Activated CD4-positive, alpha-beta T cell treated with anti-CD3 and anti-CD28 coated beads, Interleukin-2, Interleukin-4, amounts not matched to agents 100 ng/mL and 50 ng/mL, durations not matched to agents 16 hours and 8 hours (primary cell): ENCODE results near the gene E2F3.
"Not testable (repeated sequence)": the region's sequence is repeated elsewhere in the genome, so short reads cannot be mapped to it uniquely, and the experiment has no call there.

ENCODE experiments used
- DNase-seq: peaks from one replicate; pipeline ENCODE4 v3.0.0-alpha.2; 2020; ENCODE audit warnings: low spot score

The E2F3 gene

DNA sequence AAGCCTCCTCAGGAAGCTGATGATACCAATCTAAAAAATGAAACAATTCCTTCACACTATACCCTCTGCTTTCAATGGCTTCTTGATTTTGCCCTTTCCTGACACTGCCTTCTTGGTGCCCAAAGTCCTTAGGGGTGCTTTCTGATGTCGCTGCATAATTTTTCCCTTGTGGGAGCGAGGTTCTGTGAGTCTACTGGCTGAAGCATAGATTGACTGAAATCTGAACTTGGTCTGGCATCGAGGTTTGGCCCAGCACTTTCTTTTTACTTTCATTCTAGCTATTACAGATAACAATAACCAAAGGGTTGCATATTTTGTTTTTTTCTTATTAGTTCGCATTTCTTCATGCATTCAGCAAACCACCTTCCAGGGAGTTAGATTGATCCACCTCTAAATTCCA is 65.8 kb downstream of the E2F3 start:
- peak; percentile 27 for DNase-seq

DNA sequence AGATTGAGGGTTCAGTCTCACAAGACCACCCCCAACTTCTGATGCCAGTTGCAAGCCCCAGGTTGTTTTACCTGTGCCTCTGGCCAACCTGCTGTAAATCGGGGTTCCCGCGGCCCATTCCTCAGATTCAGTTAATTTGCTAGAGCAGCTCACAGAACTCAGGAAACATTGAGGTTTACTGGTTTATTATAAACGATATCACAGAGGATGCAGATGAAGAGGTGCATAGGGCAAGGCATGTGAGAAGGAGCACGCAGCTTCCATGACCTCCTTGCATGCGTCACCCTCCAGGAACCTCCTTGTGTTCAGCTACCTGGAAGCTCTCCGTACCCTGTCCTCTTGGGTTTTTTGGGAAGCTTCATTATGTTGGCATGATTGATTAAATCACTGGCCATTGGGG is 66.5 kb downstream of the E2F3 start:
- DNase-seq = no peak

DNA sequence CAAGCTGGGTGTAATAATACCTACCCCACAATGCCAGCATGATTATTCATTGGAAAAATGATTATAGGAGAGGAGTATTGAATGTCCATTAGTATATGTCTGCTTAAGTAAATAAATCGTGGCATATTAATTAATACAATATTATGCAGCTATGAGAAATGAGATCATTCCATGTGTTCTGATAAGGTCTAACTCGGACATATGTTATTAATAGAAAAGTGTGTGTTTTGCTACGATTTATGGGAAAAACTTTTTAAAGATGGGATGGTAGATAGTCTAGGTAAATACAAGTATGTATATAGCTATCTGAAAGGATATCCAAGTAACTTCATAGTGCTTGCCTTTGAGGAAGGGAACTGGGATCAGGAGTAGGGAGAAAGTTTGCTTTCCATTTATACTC is 71.1 kb downstream of the E2F3 start:
- no peak for DNase-seq

DNA sequence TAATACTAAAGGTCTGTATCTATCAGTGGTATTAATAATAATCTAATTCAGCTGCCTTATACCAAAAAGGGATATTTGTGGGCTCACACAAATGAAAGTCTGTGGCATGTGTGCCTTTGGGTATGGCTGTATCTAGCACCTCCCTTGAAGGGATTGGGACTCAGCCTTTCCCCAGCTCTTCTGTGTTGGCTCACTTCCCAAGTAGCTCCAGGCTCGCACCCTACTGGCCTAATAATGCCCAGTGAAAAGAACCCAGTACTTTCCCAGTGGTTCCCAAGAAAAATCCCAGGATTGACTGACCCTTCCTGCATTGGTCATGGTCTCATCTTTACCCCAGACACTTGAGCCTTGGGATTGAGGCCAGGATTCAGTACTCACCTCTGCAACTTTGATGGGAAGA is 71.8 kb downstream of the E2F3 start:
- DNase-seq = no peak

- no peak for DNase-seq
These were observed 73.3 kb downstream of the E2F3 start for GRCh38 chr6:20474874-20475542.

- no peak for DNase-seq
These were observed 74.9 kb downstream of the E2F3 start for GRCh38 chr6:20476501-20477043.

DNA sequence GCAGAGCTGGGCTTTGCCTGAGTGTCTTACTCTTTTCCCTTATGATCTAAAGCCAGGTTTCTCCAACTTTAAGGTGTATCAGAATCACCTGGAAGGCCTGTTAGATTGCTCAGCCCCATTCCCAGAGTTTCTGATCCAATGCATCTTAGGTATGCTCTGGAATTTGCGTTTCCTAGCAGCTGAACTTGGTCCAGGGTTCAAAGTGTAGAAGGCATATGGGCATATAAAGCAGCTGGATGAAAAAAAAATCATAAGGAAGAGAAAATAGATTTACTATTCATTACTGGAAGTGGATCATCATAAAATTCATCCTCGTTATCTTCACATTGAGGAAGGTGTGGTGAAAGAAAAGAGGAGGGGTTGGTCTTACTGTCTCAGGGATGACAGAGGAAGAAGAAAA is 75.8 kb downstream of the E2F3 start:
- no peak for DNase-seq

GRCh38 chr6:20479060-20479459 is 77.4 kb downstream of the E2F3 start:
- DNase-seq = no peak

- no peak for DNase-seq
These were observed 77.8 kb downstream of the E2F3 start for GRCh38 chr6:20479526-20479925.

- DNase-seq = no peak
These were observed 79.6 kb downstream of the E2F3 start for GRCh38 chr6:20481281-20481680.

- no peak for DNase-seq
These were observed 82.3 kb downstream of the E2F3 start for GRCh38 chr6:20483887-20484497.

- no peak for DNase-seq
These were observed 85.0 kb downstream of the E2F3 start for GRCh38 chr6:20486641-20487040.

- no peak for DNase-seq
These were observed 86.1 kb downstream of the E2F3 start for GRCh38 chr6:20487669-20488375.

- no peak for DNase-seq
These were observed 88.9 kb downstream of the E2F3 start for GRCh38 chr6:20490591-20490990.

DNA sequence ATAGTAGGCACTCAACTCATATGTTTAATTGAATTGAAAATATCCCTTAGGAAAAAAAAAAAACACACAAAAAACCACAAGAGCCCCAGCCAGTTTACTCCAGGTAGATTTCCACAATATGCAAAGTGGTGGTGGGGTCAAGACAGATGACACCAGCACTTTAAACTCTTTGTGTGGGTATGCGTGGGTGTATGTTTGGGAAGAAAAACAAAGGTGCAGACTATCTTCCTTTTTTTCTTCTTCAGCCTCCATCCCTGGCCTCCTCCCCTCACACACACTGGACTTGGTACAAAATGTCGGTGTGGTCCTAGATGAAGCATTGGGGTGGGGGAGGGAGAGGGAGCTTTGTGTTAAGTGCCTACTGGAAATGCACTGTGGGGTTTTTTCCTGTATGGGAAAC is 90.4 kb downstream of the E2F3 start:
- DNase-seq = no peak

DNA sequence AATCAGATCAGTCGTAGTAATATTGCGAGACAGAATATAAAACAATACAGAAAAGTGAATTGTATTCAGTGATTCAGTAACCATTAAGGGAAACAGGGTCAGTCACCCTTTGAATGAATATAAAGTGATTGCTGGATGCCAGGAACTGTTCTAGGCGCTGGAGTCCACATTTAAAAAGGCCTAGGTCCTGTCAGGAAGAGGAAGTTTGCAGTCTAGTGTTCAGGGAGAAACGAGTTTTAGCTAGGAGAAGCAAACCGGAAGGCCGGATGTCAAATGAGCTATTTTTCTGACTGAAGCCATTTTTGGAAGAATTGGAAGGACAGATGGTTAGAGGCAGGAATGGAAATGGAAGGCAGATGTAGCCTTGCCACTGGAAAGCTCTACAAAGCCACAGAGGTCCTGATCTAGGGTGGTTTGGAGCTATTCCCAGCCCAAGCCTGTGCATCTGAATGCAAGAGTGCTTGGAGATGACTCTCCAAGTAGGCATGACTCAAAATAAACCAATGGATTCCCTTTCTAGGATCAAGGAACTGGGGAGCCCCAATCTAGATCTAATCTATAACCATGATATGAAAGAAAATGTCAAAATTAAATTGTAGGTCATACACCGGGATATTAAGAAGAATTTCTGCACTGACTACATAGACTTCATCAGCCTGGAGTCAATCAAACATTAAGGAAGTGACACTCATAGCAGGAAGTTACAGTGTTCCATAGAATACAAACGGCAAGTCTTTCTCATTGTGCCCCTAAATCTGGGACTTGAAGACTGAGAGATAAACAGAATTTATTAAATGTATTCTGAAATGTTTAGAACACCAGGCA is 95.7 kb downstream of the E2F3 start:
- no peak for DNase-seq

DNA sequence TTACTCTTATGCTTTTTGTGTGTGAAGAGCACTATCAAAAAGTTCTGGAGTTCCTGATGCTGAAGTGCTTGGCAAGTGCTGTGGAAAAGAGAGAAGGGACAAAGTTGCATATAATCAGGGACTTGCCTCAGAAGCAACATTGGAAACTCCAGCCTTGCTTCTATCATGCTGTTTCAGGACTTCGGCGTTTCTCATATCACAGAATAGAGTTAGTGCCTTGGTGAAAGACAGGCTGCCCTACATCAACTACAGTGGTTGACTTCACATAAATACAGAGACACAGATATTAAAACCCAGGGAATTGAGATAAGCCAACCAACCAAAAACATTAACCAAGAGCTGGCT is 96.3 kb downstream of the E2F3 start:
- no peak for DNase-seq

DNA sequence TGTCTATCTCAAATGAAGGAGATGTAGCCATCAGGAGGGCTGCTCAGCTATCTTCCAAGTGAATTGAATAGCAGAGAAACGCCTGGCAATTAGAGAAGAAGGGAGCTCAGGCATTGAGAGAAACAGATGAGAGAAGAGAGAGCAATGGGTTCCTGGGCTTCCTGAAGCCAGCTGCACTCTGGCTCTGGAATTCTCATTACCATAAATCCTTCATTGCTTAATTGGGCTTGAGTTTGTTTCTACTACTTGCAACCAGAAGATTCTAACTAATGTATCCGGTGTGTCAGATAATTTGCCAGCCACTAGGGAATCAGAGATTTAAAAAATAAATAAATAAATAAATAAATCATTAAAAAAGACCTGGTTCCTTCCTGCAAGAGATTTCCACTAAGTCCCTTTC is 107.5 kb downstream of the E2F3 start:
- DNase-seq = no peak

DNA sequence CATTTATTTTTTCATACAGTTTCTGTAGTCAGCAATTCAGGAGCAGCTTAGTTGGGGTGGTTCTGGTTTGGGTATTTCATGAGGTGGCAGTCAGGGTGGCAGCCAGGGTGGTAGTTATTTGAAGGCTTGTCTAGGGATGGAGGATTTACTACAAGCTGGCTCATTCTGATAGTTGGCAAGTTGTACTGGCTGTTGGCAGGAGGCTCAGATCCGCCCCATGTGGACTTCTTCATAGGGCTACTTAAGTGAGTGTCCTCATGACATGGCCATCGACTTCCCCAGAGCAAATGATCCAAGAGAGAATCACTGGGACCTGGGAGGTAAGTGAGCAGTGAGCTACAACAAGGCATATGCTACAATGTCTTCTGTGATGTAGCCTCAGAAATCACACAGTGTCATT is 110.2 kb downstream of the E2F3 start:
- no peak for DNase-seq

DNA sequence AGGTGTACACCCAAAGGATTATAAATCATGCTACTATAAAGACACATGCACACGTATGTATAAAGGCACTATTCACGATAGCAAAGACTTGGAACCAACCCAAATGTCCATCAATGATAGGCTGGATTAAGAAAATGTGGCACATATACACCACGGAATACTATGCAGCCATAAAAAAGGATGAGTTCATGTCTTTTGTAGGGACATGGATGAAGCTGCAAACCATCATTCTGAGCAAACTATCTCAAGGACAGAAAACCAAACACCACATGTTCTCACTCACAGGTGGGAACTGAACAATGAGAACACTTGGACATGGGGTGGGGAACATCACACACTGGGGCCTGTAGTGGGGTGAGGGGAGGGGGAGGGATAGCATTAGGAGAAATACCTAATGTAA is 123.5 kb downstream of the E2F3 start:
- not testable (repeated sequence) for DNase-seq

DNA sequence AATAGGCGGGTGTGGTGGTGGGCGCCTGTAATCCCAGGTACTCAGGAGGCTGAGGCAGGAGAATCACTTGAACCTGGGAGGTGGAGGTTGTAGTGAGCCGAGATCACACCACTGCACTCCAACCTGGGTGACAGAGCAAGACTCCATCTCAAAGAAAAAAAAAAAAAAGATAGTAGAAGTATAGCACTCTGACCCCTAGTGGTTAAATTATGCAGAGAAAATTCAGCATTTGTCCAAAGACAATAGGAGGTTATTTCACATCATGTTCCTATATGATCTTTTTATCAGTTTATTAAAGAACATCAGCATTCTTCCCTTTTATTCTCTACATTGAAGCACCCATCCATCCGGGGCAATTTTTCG is 127.4 kb downstream of the E2F3 start:
- DNase-seq = peak; percentile 55

GRCh38 chr6:20532881-20533280 is 131.2 kb downstream of the E2F3 start:
- DNase-seq = no peak
